HepG2 (cell line): ENCODE data around the gene USB1. TPM values are rescaled to one million over a fixed set of nuclear protein-coding genes. Genes with fewer than 3 reads are reported as not detected.

Experiments used
- ATAC-seq: fragments of 200-7000 bp; cut with Tn5 transposase; 3 replicates; pipeline ENCODE4 v1.9.1; 2020; ENCODE audit warnings: mild to moderate bottlenecking, moderate library complexity
- BruUV-seq: library from RNA; stranded (reverse); fragments of 400-500 nt; replicated peaks from 2 replicates; lab custom pipeline; 2021; lab: Mats Ljungman, UMichigan
- CTCF ChIA-PET: fragments of 300-600 bp; formaldehyde crosslinking; extraction: SDS; loops from one replicate; lab custom pipeline; 2021; ENCODE audit warnings: low total read pairs, inconsistent platforms, low intra/inter-chr PET ratio; lab: Yijun Ruan, JAX
- POLR2A ChIA-PET: fragments of 350-600 bp; sonication (Branson Sonifier 250); formaldehyde crosslinking; loops from one replicate; lab custom pipeline; 2020; ENCODE audit warnings: antibody characterized with exemption, inconsistent platforms; lab: Yijun Ruan, JAX
- DNase-seq: peaks from one replicate; pipeline ENCODE4 v3.0.0-alpha.2; 2015; ENCODE audit warnings: low spot score
- FAIRE-seq: peaks from 3 replicates; lab custom pipeline; 2011; peaks lifted over from hg19 to GRCh38; lab: Jason Lieb, UNC
- H2AFZ ChIP-seq: one replicate; pipeline ENCODE4 v1.6.1; 2011; ENCODE audit warnings: low read length, inconsistent platforms
- H3K27ac ChIP-seq: fragments of 300-600 bp; 3 replicates; pipeline ENCODE4 v1.8.0; 2011; ENCODE audit warnings: mixed run types, mild to moderate bottlenecking, mixed read lengths, low read length, inconsistent platforms; ENCODE audit not compliant: insufficient read depth; ENCODE audit errors: extremely low read length
- H3K27me3 ChIP-seq, 2 experiments: fragments of 200-600 bp in 1 of 2; 2 replicates in 1 of 2; 3 replicates in 1 of 2; pipeline versions ENCODE4 v1.6.0 to v1.8.0; 2011; ENCODE audit warnings: low read length in 2 of 2, mild to moderate bottlenecking in 2 of 2, moderate library complexity in 2 of 2, inconsistent platforms in 1 of 2; ENCODE audit not compliant: insufficient read depth in 2 of 2, control insufficient read depth in 1 of 2
- H3K36me3 ChIP-seq, 2 experiments: fragments of 200-600 bp in 1 of 2; replicated peaks in 1 of 2; 2 replicates in 1 of 2; 3 replicates in 1 of 2; pipeline versions ENCODE4 v1.5.1 to v1.8.0; 2011; ENCODE audit warnings: low read length in 2 of 2, inconsistent platforms in 1 of 2; ENCODE audit not compliant: insufficient read depth in 2 of 2, control insufficient read depth in 1 of 2
- H3K4me1 ChIP-seq: 2 replicates; pipeline ENCODE4 v1.5.1; 2012; ENCODE audit warnings: low read length, inconsistent platforms; ENCODE audit not compliant: insufficient read depth
- H3K4me2 ChIP-seq: 2 replicates; pipeline ENCODE4 v1.6.0; 2011; ENCODE audit warnings: low read depth, low read length, inconsistent platforms
- H3K4me3 ChIP-seq, 3 experiments: fragments of 200-600 bp in 1 of 3; sonication (generic), shearing (Covaris generic) in 1 of 3; replicated peaks in 1 of 3; 2 replicates each; pipeline ENCODE4 v1.5.1; 2011 to 2016; ENCODE audit warnings: low read length in 3 of 3, inconsistent platforms in 2 of 3, low read depth in 2 of 3, mild to moderate bottlenecking in 2 of 3, control low read depth in 1 of 3, mixed read lengths in 1 of 3; ENCODE audit not compliant: insufficient read depth in 1 of 3
- H3K79me2 ChIP-seq: one replicate; pipeline ENCODE4 v1.6.1; 2011; ENCODE audit warnings: low read length, inconsistent platforms; ENCODE audit not compliant: insufficient read depth
- H3K9ac ChIP-seq: 2 replicates; pipeline ENCODE4 v1.6.0; 2011; ENCODE audit warnings: mild to moderate bottlenecking, low read depth, low read length, inconsistent platforms; ENCODE audit not compliant: insufficient read depth
- H3K9me3 ChIP-seq: 2 replicates; pipeline ENCODE4 v1.5.1; 2012; ENCODE audit warnings: mild to moderate bottlenecking, low read length
- H4K20me1 ChIP-seq: 2 replicates; pipeline ENCODE4 v1.6.0; 2011; ENCODE audit warnings: inconsistent platforms, mild to moderate bottlenecking, low read length, moderate library complexity; ENCODE audit not compliant: insufficient read depth
- FOXM1 ChIP-seq: sonication (generic); formaldehyde crosslinking; IDR thresholded peaks from 2 replicates; pipeline ENCODE4 v1.5.0; 2020; ENCODE audit warnings: missing genetic modification reagents
- KDM2A ChIP-seq: sonication (generic); formaldehyde crosslinking; IDR thresholded peaks from 2 replicates; pipeline ENCODE4 v1.4.0; 2020; ENCODE audit warnings: low read depth, missing genetic modification reagents, borderline replicate concordance
- MAZ ChIP-seq, 2 experiments: sonication (generic) in 1 of 2; formaldehyde crosslinking in 1 of 2; IDR thresholded peaks; 2 replicates each; pipeline versions ENCODE4 v1.5.0 to v1.6.1; 2012 to 2020; ENCODE audit warnings: low read depth in 2 of 2, mild to moderate bottlenecking in 2 of 2, borderline replicate concordance in 1 of 2, improper control_type of control experiment in 1 of 2, low read length in 1 of 2, missing genetic modification reagents in 1 of 2, moderate library complexity in 1 of 2
- SP2 ChIP-seq: sonication (generic); formaldehyde crosslinking; IDR thresholded peaks from 2 replicates; pipeline ENCODE4 v1.5.1; 2020; ENCODE audit warnings: mild to moderate bottlenecking, missing genetic modification reagents
- ZNF207 ChIP-seq: fragments of 450-650 bp; IDR thresholded peaks from 2 replicates; pipeline ENCODE4 v1.6.1; 2016; ENCODE audit warnings: antibody characterized with exemption, borderline replicate concordance
- WGBS: methylation state at CpG from one replicate; pipeline ENCODE4 v1.1.6; 2017; ENCODE audit warnings: low lambda C conversion rate; 5-methylcytosine and 5-hydroxymethylcytosine counted together
- in situ Hi-C: cut with HindIII; loops from 2 replicates; pipeline ENCODE4 v1.10.0; 2017; ENCODE audit warnings: low pct_unique_long_range_greater_than_20kb; ENCODE audit not compliant: extremely low pct_ligation_motif_present
- intact Hi-C: fragments of 100-400 bp; cut with micrococcal nuclease; formaldehyde crosslinking; loops from one replicate; pipeline ENCODE4 v1.10.0; 2022; ENCODE audit not compliant: unreplicated experiment
- polyA plus RNA-seq, 8 experiments: library from polyadenylated mRNA; depleted of rRNA in 3 of 8; stranded (reverse) in 7 of 8; unstranded in 1 of 8; fragments of >200 nt; fragmentation: Illumina TruSeq in 4 of 8; extraction: Trizol in 4 of 8; gene quantifications; 2 replicates each; pipeline versions ENCODE4 v1.2.1 to v1.2.3, GENCODE V29; 2011 to 2016; ENCODE audit warnings: low read depth in 4 of 8, missing spikeins in 1 of 8, mixed read lengths in 1 of 8; ENCODE audit not compliant: insufficient read depth in 1 of 8
- total RNA-seq, 5 experiments: library from RNA; depleted of rRNA; stranded (reverse); fragments of >200 nt; fragmentation: Illumina TruSeq; extraction: Trizol; gene quantifications; 2 replicates each; pipeline ENCODE4 v1.2.3, GENCODE V29; 2016; ENCODE audit warnings: low read depth in 1 of 5
- TF ChIP-seq, protein P1 (sequence below), 2 experiments: sonication (generic) in 1 of 2; formaldehyde crosslinking in 1 of 2; IDR thresholded peaks; 2 replicates each; pipeline versions ENCODE4 v1.5.1 to v1.6.1; 2011 to 2020; ENCODE audit warnings: borderline replicate concordance in 1 of 2, low read depth in 1 of 2, low read length in 1 of 2, mild to moderate bottlenecking in 1 of 2, missing genetic modification reagents in 1 of 2, moderate library complexity in 1 of 2
- TF ChIP-seq, protein P2 (sequence below): sonication (generic); formaldehyde crosslinking; conservative IDR thresholded peaks from 2 replicates; pipeline ENCODE4 v1.4.0; 2020; ENCODE audit warnings: mild to moderate bottlenecking, missing genetic modification reagents, moderate library complexity
- TF ChIP-seq, protein P3 (sequence below): sonication (generic); formaldehyde crosslinking; IDR thresholded peaks from 2 replicates; pipeline ENCODE4 v1.5.1; 2020; ENCODE audit warnings: missing genetic modification reagents, mild to moderate bottlenecking, borderline replicate concordance

USB1 gene
- total and polyA plus RNA-seq, 2 of the 13 experiments (the other 11 are each of a cell fraction or from before 2014, with no cell fraction given): 16.7 to 65.4 TPM

DNA sequence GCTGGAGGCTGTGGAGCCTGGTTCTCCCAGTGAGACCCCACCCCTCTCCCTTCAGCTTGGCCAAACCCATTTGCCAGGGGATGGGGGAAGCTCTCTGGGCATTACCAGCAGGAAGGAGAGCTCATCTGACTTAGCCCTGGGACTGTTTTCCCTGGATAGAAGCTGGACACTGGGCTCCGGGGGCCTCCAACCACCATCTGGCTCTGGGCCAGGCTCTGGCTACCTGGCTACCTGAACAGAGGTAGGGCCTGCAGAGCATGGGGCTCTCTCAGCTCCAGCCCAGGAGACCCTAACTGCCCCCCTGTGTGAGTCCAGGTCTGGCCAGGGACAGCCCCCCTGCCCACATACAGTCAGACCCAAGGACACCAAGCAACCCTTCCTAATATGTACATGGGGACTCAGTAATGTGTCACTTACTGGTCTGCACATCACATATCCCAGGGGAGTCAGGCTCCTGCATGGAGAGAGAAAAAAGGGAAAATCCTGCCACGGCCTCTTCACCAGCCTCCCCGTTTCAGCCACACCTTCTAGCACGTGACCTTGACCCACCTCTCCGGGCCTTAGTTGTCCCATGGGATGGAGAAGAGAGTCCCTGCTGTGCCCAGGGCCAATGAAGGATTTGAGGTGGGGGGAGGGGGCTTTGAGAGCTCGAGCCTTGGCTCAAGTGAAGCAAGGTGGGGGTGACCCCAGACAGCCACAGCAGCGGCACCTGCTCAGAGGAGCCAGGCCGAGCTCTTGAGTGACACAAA is 44.1 kb upstream of the USB1 start (continued):
- TF ChIP-seq KDM2A (CRISPR knock-in tag): 0 out of 2 replicates have a peak, but pooled peaks have one; percentile 18
- TF ChIP-seq, protein P1, sequence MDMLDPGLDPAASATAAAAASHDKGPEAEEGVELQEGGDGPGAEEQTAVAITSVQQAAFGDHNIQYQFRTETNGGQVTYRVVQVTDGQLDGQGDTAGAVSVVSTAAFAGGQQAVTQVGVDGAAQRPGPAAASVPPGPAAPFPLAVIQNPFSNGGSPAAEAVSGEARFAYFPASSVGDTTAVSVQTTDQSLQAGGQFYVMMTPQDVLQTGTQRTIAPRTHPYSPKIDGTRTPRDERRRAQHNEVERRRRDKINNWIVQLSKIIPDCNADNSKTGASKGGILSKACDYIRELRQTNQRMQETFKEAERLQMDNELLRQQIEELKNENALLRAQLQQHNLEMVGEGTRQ (IDR thresholded peaks at IDR 0.05; ENCODE audit: low read depth, low read length): no peak
- TF ChIP-seq, protein P1 (CRISPR knock-in tag; IDR thresholded peaks at IDR 0.05; ENCODE audit: borderline replicate concordance): peak; percentile 40; the same call in 1 of the 2 replicates

DNA sequence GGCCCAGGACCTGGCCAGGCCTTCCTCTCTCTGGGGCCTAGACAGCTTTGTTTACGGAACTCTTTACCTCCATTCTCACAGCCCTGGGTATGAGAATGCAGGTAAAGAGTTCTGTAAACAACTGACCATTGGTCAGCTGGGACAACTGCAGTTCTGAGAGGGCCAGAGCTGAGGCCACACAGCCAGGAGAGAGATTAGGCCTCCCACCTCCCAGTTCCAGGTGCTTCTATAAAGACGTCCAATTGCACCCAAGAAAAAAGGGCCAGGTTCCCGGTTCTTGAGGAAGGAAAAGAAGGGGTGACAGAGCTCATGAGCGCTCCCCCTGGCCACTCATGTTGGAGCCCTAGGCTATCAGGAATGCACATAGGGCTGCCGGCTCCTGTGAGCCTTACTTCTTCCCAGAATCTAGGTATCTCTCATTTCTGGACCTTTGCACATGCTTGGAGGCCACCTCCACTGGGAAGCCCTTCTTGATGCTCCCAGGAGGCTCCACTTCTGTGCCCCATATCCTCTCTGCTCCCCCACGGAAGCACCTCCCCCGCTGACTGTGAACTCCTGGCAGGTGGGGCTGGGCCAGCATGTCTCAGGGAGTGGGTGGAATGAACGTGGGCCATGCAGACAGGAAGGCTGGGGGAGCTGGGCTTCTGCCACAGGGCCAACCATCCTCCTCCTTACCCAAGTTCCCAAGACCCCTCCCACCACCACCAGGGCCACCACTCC is 43.4 kb upstream of the USB1 start:
- FAIRE-seq (no peak), ATAC-seq (peak; percentile 30)
- TF ChIP-seq, protein P2, sequence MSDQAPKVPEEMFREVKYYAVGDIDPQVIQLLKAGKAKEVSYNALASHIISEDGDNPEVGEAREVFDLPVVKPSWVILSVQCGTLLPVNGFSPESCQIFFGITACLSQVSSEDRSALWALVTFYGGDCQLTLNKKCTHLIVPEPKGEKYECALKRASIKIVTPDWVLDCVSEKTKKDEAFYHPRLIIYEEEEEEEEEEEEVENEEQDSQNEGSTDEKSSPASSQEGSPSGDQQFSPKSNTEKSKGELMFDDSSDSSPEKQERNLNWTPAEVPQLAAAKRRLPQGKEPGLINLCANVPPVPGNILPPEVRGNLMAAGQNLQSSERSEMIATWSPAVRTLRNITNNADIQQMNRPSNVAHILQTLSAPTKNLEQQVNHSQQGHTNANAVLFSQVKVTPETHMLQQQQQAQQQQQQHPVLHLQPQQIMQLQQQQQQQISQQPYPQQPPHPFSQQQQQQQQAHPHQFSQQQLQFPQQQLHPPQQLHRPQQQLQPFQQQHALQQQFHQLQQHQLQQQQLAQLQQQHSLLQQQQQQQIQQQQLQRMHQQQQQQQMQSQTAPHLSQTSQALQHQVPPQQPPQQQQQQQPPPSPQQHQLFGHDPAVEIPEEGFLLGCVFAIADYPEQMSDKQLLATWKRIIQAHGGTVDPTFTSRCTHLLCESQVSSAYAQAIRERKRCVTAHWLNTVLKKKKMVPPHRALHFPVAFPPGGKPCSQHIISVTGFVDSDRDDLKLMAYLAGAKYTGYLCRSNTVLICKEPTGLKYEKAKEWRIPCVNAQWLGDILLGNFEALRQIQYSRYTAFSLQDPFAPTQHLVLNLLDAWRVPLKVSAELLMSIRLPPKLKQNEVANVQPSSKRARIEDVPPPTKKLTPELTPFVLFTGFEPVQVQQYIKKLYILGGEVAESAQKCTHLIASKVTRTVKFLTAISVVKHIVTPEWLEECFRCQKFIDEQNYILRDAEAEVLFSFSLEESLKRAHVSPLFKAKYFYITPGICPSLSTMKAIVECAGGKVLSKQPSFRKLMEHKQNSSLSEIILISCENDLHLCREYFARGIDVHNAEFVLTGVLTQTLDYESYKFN: 0 out of 2 replicates have a peak, but pooled peaks have one; percentile 12
- TF ChIP-seq FOXM1 (CRISPR knock-in tag) (no peak), ZNF207 (no peak), SP2 (CRISPR knock-in tag) (no peak), MAZ (IDR thresholded peaks at IDR 0.05; ENCODE audit: borderline replicate concordance, low read depth, low read length) (no peak), MAZ (CRISPR knock-in tag; IDR thresholded peaks at IDR 0.05; ENCODE audit: low read depth) (no peak)
- TF ChIP-seq, protein P3, sequence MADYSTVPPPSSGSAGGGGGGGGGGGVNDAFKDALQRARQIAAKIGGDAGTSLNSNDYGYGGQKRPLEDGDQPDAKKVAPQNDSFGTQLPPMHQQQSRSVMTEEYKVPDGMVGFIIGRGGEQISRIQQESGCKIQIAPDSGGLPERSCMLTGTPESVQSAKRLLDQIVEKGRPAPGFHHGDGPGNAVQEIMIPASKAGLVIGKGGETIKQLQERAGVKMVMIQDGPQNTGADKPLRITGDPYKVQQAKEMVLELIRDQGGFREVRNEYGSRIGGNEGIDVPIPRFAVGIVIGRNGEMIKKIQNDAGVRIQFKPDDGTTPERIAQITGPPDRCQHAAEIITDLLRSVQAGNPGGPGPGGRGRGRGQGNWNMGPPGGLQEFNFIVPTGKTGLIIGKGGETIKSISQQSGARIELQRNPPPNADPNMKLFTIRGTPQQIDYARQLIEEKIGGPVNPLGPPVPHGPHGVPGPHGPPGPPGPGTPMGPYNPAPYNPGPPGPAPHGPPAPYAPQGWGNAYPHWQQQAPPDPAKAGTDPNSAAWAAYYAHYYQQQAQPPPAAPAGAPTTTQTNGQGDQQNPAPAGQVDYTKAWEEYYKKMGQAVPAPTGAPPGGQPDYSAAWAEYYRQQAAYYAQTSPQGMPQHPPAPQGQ: no peak

More for the DNA sequence above, 43.4 kb upstream of the USB1 start:
- Histone ChIP-seq H3K27ac (no peak overlapping the region), H3K36me3 (no peaks in the 10 kb centered on the region), H4K20me1 (no peaks in the 10 kb centered on the region), H3K27me3 (peaks cover 7 to 67% of the 10 kb centered on the region in 2 experiments; a peak in 4 of 5 replicates), H3K4me3 (peak overlapping the region in 1 of 3 experiments; percentile 39; a peak in 1 of 6 replicates), H3K9me3 (no peaks in the 10 kb centered on the region), H3K4me1 (peaks cover 30% of the 10 kb centered on the region), H2AFZ (no peak overlapping the region), H3K9ac (no peak overlapping the region), H3K4me2 (peak overlapping the region; percentile 43), H3K79me2 (no peaks in the 10 kb centered on the region)
- ChIA-PET POLR2A (no interaction called here), CTCF (no interaction called here)
- no TSS peak for BruUV-seq
- WGBS: 35% methylated on average over 7 of the region's 8 CpGs
- DNase-seq: no peak
- intact Hi-C loops (no loop called here), in situ Hi-C loops (no loop called here)
